Smooth muscle cell (in vitro differentiated cells): ENCODE data around the gene GLIS1. TPM values are rescaled to one million over a fixed set of nuclear protein-coding genes. Genes with fewer than 3 reads are reported as not detected.
A peak's percentile ranks its signal among the peaks of the same experiment; 100 is the strongest.

ENCODE experiments used
- DNase-seq: peaks from one replicate; lab custom pipeline; 2025; ENCODE audit not compliant: unreplicated experiment; lab: John Stamatoyannopoulos, UW
- H2AFZ ChIP-seq: fragments of 200-600 bp; sonication (generic); 2 replicates; pipeline ENCODE4 v1.6.0; 2016; ENCODE audit warnings: antibody characterized with exemption, low read depth, mild to moderate bottlenecking
- H3F3A ChIP-seq: fragments of 200-600 bp; sonication (generic); 2 replicates; pipeline ENCODE4 v1.6.0; 2017; ENCODE audit warnings: antibody characterized with exemption, low read depth
- H3K27ac ChIP-seq: fragments of 200-600 bp; sonication (generic); 2 replicates; pipeline ENCODE4 v1.5.1; 2016; ENCODE audit warnings: low read depth, mild to moderate bottlenecking
- H3K27me3 ChIP-seq: fragments of 200-600 bp; sonication (generic); 2 replicates; pipeline ENCODE4 v1.6.1; 2016; ENCODE audit warnings: low read depth, mild to moderate bottlenecking
- H3K36me3 ChIP-seq: fragments of 200-600 bp; sonication (generic); 2 replicates; pipeline ENCODE4 v1.5.1; 2016; ENCODE audit warnings: low read depth
- H3K4me1 ChIP-seq: fragments of 200-600 bp; sonication (generic); 2 replicates; pipeline ENCODE4 v1.5.1; 2016; ENCODE audit warnings: low read depth
- H3K4me2 ChIP-seq: fragments of 200-600 bp; sonication (generic); 2 replicates; pipeline ENCODE4 v1.6.0; 2016; ENCODE audit warnings: mild to moderate bottlenecking
- H3K4me3 ChIP-seq: fragments of 200-600 bp; sonication (generic); 2 replicates; pipeline ENCODE4 v1.5.1; 2016; ENCODE audit warnings: mild to moderate bottlenecking
- H3K79me2 ChIP-seq: fragments of 200-600 bp; sonication (generic); 2 replicates; pipeline ENCODE4 v1.6.0; 2016; ENCODE audit warnings: low read depth, mild to moderate bottlenecking
- H3K9ac ChIP-seq: fragments of 200-600 bp; sonication (generic); 2 replicates; pipeline ENCODE4 v1.6.0; 2016; ENCODE audit warnings: low read depth
- H3K9me3 ChIP-seq: fragments of 200-600 bp; sonication (generic); replicated peaks from 2 replicates; pipeline ENCODE4 v1.5.1; 2016; ENCODE audit warnings: low read depth
- H4K20me1 ChIP-seq: fragments of 200-600 bp; sonication (generic); 2 replicates; pipeline ENCODE4 v1.6.0; 2016; ENCODE audit warnings: low read depth
- WGBS: methylation state at CpG from one replicate; pipeline ENCODE4 v1.1.7; 2016; ENCODE audit warnings: low lambda C conversion rate; 5-methylcytosine and 5-hydroxymethylcytosine counted together
- polyA plus RNA-seq: library from polyadenylated mRNA; unstranded; fragments of >200 nt; fragmentation: Nextera tagmentation; extraction: Ambion mirVana; gene quantifications from 2 replicates; pipeline ENCODE4 v1.2.1, GENCODE V29; 2016
- total RNA-seq: library from RNA; depleted of rRNA; stranded (reverse); fragments of >200 nt; gene quantifications from 2 replicates; pipeline ENCODE4 v1.2.3, GENCODE V29; 2014
- TF ChIP-seq, protein P1 (sequence below): fragments of 200-600 bp; sonication (generic); IDR thresholded peaks from 2 replicates; pipeline ENCODE4 v1.5.1; 2017; ENCODE audit warnings: borderline replicate concordance, mild to moderate bottlenecking, antibody characterized with exemption; ENCODE audit not compliant: insufficient read depth, poor library complexity, severe bottlenecking

Gene GLIS1
- total and polyA plus RNA-seq, 2 experiments from 2014 or later = 0.36 to 4.9 TPM

DNA sequence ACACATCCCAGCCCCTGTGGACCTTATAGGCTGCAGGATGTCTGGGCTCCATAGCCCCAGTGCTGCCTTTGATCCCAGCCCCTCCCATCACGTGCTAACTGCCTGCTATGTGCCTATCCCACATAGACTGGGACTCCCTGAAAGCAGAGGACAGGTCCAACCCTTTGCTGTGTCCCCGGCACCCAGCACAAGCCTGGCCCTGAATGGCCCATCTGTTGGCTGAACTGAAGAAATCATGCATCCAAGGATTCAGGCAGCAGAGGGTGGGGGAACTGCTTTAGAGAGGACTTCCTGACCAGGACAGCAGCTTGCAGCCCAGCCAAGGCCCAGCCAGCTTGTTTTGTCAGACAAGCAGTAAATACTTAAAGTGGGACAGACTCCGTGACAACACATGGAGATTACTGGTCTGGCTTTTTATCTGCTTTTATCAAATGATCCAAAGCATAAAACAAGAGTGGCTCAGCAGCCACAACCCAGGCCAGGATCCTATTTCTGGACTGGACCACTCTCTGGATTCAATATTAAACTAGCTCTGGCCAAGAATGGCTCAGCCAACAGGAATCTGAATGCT lies 69.3 kb downstream of the GLIS1 start:
- H3K27me3 ChIP-seq = no peaks in the 10 kb centered on the region
- DNase-seq = no peak
- H4K20me1 ChIP-seq = no peaks in the 10 kb centered on the region
- peaks cover 8% of the 10 kb centered on the region for H3F3A ChIP-seq
- TF ChIP-seq, protein P1, sequence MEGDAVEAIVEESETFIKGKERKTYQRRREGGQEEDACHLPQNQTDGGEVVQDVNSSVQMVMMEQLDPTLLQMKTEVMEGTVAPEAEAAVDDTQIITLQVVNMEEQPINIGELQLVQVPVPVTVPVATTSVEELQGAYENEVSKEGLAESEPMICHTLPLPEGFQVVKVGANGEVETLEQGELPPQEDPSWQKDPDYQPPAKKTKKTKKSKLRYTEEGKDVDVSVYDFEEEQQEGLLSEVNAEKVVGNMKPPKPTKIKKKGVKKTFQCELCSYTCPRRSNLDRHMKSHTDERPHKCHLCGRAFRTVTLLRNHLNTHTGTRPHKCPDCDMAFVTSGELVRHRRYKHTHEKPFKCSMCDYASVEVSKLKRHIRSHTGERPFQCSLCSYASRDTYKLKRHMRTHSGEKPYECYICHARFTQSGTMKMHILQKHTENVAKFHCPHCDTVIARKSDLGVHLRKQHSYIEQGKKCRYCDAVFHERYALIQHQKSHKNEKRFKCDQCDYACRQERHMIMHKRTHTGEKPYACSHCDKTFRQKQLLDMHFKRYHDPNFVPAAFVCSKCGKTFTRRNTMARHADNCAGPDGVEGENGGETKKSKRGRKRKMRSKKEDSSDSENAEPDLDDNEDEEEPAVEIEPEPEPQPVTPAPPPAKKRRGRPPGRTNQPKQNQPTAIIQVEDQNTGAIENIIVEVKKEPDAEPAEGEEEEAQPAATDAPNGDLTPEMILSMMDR = no peak
- H3K4me2 ChIP-seq = peak overlapping the region; percentile 4
- no peaks in the 10 kb centered on the region for H3K36me3 ChIP-seq
- H3K4me3 ChIP-seq = no peak overlapping the region
- H3K79me2 ChIP-seq = no peaks in the 10 kb centered on the region
- no peaks in the 10 kb centered on the region for H3K9me3 ChIP-seq
- no peak overlapping the region for H2AFZ ChIP-seq
- WGBS = 14% methylated on average over 3 of the region's 3 CpGs
- H3K4me1 ChIP-seq = no peaks in the 10 kb centered on the region
- peak overlapping the region; percentile 76 for H3K27ac ChIP-seq
- no peak overlapping the region for H3K9ac ChIP-seq

DNA sequence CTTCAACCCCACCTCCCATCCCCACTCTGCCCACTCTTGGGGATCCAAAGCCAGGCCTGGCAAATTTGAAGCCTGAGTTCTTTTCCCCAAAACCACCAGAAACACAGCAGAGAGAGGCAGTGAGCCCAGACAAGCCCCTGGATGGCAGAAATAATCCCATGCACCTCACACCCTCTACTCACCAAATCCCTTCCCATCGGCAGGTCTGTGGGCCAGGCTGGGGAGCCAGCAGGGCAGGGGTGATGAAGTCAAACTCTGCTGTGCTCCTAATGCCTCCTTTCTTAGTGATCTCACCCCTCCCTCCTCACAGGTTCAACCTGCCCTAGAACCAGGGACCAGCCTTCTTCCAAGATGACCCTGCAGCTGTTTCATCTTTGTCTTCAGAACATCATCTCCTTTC lies 72.4 kb downstream of the GLIS1 start:
- Histone ChIP-seq H3K27ac (no peak overlapping the region), H3K9me3 (no peaks in the 10 kb centered on the region), H3K79me2 (no peaks in the 10 kb centered on the region), H3K4me3 (no peak overlapping the region), H3K27me3 (no peaks in the 10 kb centered on the region), H3F3A (peaks cover 8% of the 10 kb centered on the region), H2AFZ (no peak overlapping the region), H3K4me1 (no peaks in the 10 kb centered on the region), H3K36me3 (no peaks in the 10 kb centered on the region), H3K9ac (no peak overlapping the region), H3K4me2 (no peak overlapping the region), H4K20me1 (peaks cover 10% of the 10 kb centered on the region)
- 95% methylated on average over 1 of the region's 1 CpG for WGBS
- no peak for DNase-seq
- TF ChIP-seq, protein P1 = no peak

DNA sequence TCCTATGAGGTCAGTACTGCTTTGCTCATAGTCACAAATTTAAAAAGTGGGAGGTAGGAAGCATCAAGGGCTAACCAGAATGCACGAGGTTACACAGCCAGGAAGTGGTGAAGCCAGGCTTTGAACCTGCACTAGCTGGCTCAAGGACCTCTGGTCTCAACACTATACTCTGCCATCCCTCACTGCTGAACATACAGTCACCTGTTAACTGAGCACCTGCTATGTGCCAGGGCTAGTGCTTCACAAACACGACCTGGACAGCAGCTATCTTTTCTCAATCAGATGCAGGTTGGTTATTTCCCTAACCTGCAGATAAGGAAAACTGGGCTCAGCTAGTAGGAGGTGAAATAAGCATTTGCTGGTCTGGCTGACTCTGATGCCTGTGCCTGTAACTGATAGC lies 73.0 kb downstream of the GLIS1 start:
- Histone ChIP-seq H3K9ac (no peak overlapping the region), H4K20me1 (peaks cover 10% of the 10 kb centered on the region), H3F3A (peaks cover 8% of the 10 kb centered on the region), H3K9me3 (no peaks in the 10 kb centered on the region), H3K4me3 (no peak overlapping the region), H3K27ac (no peak overlapping the region), H3K4me1 (no peaks in the 10 kb centered on the region), H3K36me3 (no peaks in the 10 kb centered on the region), H3K4me2 (no peak overlapping the region), H3K27me3 (no peaks in the 10 kb centered on the region), H2AFZ (no peak overlapping the region), H3K79me2 (no peaks in the 10 kb centered on the region)
- 55% methylated on average over 2 of the region's 2 CpGs for WGBS
- no peak for DNase-seq
- TF ChIP-seq, protein P1 = no peak

DNA sequence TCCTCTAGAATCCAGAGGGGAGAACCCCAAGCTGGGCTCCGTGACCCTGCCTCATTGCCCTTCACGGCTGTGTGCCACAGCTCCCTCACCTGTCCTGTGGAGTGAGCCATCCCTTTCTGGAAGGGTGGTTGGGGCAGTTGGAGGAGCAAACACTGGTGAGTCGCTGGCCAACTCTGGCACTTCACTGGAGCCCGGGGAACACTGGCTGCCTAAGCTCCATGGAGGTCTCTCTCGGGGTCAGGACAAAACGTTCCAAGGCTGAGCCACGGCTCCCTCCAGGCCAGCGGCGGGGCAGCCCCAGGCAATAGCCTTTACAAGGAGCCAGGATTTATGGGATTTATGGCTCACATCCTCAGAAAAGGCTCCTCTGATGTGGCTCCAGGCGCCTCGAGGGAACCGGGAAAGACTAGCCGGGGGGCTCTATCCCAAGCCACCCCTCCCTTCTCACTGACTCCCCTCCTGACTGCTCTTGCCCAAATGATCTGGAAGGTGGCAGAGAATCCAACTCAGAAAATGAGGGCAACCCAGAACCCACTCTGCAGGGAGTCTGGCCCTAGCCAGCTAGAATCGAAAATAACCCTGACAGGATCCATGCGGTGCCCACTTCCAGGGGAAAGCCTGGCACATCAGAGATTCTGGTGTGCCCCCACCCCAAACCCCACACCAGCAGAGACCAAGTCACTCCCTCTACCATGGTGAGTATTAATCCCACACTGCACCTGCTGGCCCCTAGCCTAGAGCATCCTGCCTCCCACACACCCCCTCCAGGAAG lies 75.2 kb downstream of the GLIS1 start:
- TF ChIP-seq, protein P1 = no peak
- peaks cover 10% of the 10 kb centered on the region for H4K20me1 ChIP-seq

More for the DNA sequence above, 75.2 kb downstream of the GLIS1 start:
- peaks cover 2% of the 10 kb centered on the region for H3F3A ChIP-seq
- H3K4me1 ChIP-seq = no peaks in the 10 kb centered on the region
- H3K27me3 ChIP-seq = no peaks in the 10 kb centered on the region
- no peaks in the 10 kb centered on the region for H3K79me2 ChIP-seq
- no peaks in the 10 kb centered on the region for H3K36me3 ChIP-seq
- H3K9me3 ChIP-seq = no peaks in the 10 kb centered on the region
- H3K4me2 ChIP-seq = no peak overlapping the region
- no peak for DNase-seq
- no peak overlapping the region for H3K27ac ChIP-seq
- no peak overlapping the region for H3K4me3 ChIP-seq
- WGBS = 39% methylated on average over 15 of the region's 15 CpGs
- no peak overlapping the region for H2AFZ ChIP-seq
- H3K9ac ChIP-seq = no peak overlapping the region
